PFSK-1 (cell line): ENCODE measurements around the gene IST1.

ENCODE experiments used
- FOXP2 ChIP-seq: optimal IDR thresholded peaks from 2 replicates; pipeline ENCODE3; 2011; ENCODE audit warnings: borderline replicate concordance, control low read depth, inconsistent platforms; ENCODE audit not compliant: insufficient read depth; ENCODE audit errors: extremely low read length, extremely low read depth
- POLR2AphosphoS5 ChIP-seq: IDR thresholded peaks from 2 replicates; pipeline ENCODE4 v1.6.1; 2012; ENCODE audit warnings: low read depth, mild to moderate bottlenecking, control low read depth, low read length, moderate library complexity
- SIN3A ChIP-seq: IDR thresholded peaks from 2 replicates; pipeline ENCODE4 v1.6.1; 2012; ENCODE audit warnings: mild to moderate bottlenecking, low read length, moderate library complexity, borderline replicate concordance; ENCODE audit not compliant: insufficient read depth
- TAF1 ChIP-seq: IDR thresholded peaks from 2 replicates; pipeline ENCODE4 v1.6.1; 2012; ENCODE audit warnings: low read length, control low read depth, borderline replicate concordance; ENCODE audit not compliant: insufficient read depth
- TF ChIP-seq, protein P1 (sequence below), 2 experiments: IDR thresholded peaks; 2 replicates each; pipeline versions ENCODE4 v1.6.1 to v1.8.0; 2011 to 2012; ENCODE audit warnings: low read depth in 2 of 2, low read length in 2 of 2, control low read depth in 1 of 2, inconsistent platforms in 1 of 2, mild to moderate bottlenecking in 1 of 2, moderate library complexity in 1 of 2; ENCODE audit not compliant: insufficient read depth in 1 of 2

The IST1 gene

DNA sequence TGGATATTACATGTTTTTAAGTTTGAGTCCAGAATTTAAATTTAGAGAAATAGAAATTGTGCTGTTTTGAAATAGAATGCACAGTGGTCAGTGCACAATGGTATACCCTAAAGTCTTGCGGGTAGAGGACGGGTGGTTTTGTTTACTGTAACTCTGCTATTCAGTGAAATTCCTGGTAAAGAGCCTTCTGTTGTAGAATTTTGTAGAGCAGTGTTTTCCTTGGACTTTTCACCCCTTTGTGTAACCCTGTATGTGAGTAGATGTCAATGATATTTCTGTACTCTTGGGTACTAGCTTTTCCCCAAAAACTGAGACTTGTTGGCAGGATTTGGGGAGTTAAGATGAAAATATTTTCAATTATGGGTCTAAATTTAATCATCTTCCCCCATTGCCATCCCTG, 19.5 kb downstream of the IST1 start:
- TF ChIP-seq TAF1 (no peak), FOXP2 (no peak), POLR2AphosphoS5 (no peak), SIN3A (no peak)
- TF ChIP-seq, protein P1, sequence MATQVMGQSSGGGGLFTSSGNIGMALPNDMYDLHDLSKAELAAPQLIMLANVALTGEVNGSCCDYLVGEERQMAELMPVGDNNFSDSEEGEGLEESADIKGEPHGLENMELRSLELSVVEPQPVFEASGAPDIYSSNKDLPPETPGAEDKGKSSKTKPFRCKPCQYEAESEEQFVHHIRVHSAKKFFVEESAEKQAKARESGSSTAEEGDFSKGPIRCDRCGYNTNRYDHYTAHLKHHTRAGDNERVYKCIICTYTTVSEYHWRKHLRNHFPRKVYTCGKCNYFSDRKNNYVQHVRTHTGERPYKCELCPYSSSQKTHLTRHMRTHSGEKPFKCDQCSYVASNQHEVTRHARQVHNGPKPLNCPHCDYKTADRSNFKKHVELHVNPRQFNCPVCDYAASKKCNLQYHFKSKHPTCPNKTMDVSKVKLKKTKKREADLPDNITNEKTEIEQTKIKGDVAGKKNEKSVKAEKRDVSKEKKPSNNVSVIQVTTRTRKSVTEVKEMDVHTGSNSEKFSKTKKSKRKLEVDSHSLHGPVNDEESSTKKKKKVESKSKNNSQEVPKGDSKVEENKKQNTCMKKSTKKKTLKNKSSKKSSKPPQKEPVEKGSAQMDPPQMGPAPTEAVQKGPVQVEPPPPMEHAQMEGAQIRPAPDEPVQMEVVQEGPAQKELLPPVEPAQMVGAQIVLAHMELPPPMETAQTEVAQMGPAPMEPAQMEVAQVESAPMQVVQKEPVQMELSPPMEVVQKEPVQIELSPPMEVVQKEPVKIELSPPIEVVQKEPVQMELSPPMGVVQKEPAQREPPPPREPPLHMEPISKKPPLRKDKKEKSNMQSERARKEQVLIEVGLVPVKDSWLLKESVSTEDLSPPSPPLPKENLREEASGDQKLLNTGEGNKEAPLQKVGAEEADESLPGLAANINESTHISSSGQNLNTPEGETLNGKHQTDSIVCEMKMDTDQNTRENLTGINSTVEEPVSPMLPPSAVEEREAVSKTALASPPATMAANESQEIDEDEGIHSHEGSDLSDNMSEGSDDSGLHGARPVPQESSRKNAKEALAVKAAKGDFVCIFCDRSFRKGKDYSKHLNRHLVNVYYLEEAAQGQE (IDR thresholded peaks at IDR 0.05; ENCODE audit: insufficient read depth in 1 of 2, low read depth in 2 of 2, low read length in 2 of 2), result no peak

DNA sequence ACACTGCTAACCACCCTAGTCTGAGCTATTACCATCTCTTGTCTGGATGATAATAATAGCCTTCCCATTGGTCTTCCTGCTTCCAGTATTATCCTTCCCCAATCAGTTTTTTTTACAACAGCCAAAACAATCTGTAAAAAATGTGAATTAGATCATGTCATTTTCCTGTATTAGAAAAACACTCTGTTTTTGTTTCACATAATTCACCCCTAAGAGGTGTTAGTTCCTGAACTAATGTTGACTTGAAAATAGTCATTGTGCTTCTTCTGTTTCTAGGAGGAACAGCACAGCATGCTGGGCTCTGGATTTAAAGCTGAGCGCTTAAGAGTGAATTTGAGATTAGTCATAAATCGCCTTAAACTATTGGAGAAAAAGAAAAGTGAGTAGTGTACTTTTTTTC, 20.0 kb downstream of the IST1 start:
- TF ChIP-seq SIN3A (no peak), TAF1 (no peak), POLR2AphosphoS5 (no peak), FOXP2 (no peak)
- TF ChIP-seq, protein P1 (IDR thresholded peaks at IDR 0.05; ENCODE audit: insufficient read depth in 1 of 2, low read depth in 2 of 2, low read length in 2 of 2), result no peak

DNA sequence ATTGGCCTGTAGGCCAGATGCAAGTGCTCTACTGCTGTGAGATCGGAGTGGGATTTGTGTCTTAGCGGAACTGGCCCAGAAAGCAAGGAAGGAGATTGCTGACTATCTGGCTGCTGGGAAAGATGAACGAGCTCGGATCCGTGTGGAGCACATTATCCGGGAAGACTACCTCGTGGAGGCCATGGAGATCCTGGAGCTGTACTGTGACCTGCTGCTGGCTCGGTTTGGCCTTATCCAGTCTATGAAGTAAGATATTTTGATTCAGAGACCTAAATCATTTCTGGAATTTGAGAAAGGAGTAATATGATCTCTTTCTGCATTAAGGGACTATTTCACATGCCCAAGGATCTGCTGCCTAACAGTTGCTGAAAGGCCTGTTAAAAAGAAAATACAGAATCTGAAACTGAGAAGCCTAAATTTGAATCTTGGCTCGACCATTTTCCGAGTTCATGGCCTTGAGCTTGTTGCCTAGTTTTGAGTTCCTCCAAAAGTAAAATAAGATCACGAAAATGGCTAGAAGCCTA, 21.1 kb downstream of the IST1 start:
- TF ChIP-seq SIN3A, result no peak
- TF ChIP-seq, protein P1 (IDR thresholded peaks at IDR 0.05; ENCODE audit: insufficient read depth in 1 of 2, low read depth in 2 of 2, low read length in 2 of 2), result no peak
- TF ChIP-seq TAF1, result no peak
- no peak for TF ChIP-seq POLR2AphosphoS5
- TF ChIP-seq FOXP2, result no peak

DNA sequence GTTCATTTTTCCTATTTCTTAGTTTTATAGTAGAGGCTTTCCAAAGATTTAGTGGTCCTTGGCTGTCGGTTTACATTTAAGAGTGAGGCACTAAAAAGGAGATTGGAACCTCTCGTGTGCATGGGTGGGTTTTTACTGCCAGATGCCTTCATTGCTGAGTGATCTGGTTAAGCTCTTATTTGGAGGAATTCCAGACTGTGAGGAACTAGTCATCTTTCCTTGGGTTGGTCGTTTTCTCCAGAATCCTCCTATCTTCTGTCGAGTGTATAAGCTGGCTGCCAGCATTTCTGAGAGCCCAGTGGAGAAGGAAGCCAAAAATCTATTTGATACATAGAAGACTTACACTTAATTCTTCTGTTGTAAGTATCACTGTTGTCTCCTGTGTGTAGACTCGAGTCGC, 22.6 kb downstream of the IST1 start:
- no peak for TF ChIP-seq SIN3A
- TF ChIP-seq POLR2AphosphoS5, result no peak
- no peak for TF ChIP-seq TAF1
- no peak for TF ChIP-seq FOXP2
- TF ChIP-seq, protein P1 (IDR thresholded peaks at IDR 0.05; ENCODE audit: insufficient read depth in 1 of 2, low read depth in 2 of 2, low read length in 2 of 2), result no peak

DNA sequence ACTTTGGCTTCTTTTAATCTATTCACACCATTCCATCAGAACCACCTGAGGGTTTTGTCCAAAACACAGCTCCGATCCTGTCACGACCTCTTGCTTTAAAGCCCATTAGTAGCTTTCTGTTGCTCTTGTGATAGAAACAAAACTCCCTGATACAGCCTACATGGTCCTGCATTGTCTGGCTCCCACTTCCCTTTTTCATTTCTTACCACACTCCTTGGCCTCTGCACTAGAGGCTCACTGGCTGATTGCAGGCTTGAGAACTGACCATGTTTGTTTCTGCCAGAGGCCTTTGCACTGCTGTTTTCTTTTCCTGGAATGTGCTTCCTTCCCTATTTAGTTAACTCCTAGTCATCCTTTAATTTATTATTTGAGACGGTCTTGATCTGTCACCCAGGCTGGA, 23.7 kb downstream of the IST1 start:
- no peak for TF ChIP-seq TAF1
- TF ChIP-seq SIN3A, result no peak
- TF ChIP-seq, protein P1 (IDR thresholded peaks at IDR 0.05; ENCODE audit: insufficient read depth in 1 of 2, low read depth in 2 of 2, low read length in 2 of 2), result no peak
- TF ChIP-seq POLR2AphosphoS5, result no peak
- no peak for TF ChIP-seq FOXP2
